GM18502 (cell line): ENCODE measurements around the gene FAT2.
"Not testable (repeated sequence)": the region's sequence is repeated elsewhere in the genome, so short reads cannot be mapped to it uniquely, and the experiment has no call there.

Source experiments
- ATAC-seq: cut with Tn5 transposase; IDR thresholded peaks from one replicate; pipeline ENCODE4 v1.9.1; 2021; ENCODE audit warnings: mild to moderate bottlenecking; ENCODE audit not compliant: unreplicated experiment, poor library complexity

The FAT2 gene

GRCh38 chr5:151585970-151586369 is 5.2 kb downstream of the FAT2 start:
- ATAC-seq, result no peak

- not testable (repeated sequence) for ATAC-seq
These were observed 5.8 kb downstream of the FAT2 start for GRCh38 chr5:151585344-151585743.

- ATAC-seq, result no peak
These were observed 6.8 kb downstream of the FAT2 start for GRCh38 chr5:151584057-151584937.

- no peak for ATAC-seq
These were observed 9.1 kb downstream of the FAT2 start for GRCh38 chr5:151581812-151582583.

GRCh38 chr5:151581347-151581746 is 9.8 kb downstream of the FAT2 start:
- ATAC-seq, result no peak

- no peak for ATAC-seq
These were observed 10.3 kb downstream of the FAT2 start for GRCh38 chr5:151580858-151581257.

GRCh38 chr5:151580239-151580638 is 10.9 kb downstream of the FAT2 start:
- no peak for ATAC-seq

- not testable (repeated sequence) for ATAC-seq
These were observed 12.0 kb downstream of the FAT2 start for GRCh38 chr5:151579146-151579545.

GRCh38 chr5:151578326-151579025 is 12.7 kb downstream of the FAT2 start:
- ATAC-seq, result no peak

- no peak for ATAC-seq
These were observed 13.6 kb downstream of the FAT2 start for GRCh38 chr5:151577566-151577965.

GRCh38 chr5:151574444-151574996 is 16.6 kb downstream of the FAT2 start:
- ATAC-seq, result no peak

- ATAC-seq, result no peak
These were observed 18.3 kb downstream of the FAT2 start for GRCh38 chr5:151572657-151573368.

GRCh38 chr5:151571270-151572173 is 19.6 kb downstream of the FAT2 start:
- no peak for ATAC-seq

GRCh38 chr5:151570512-151571269 is 20.4 kb downstream of the FAT2 start:
- ATAC-seq, result no peak

- ATAC-seq, result no peak
These were observed 21.1 kb downstream of the FAT2 start for GRCh38 chr5:151570058-151570457.

GRCh38 chr5:151569132-151570046 is 21.7 kb downstream of the FAT2 start:
- no peak for ATAC-seq

GRCh38 chr5:151568036-151568435 is 23.1 kb downstream of the FAT2 start:
- no peak for ATAC-seq
